SIG-M5 (cell line): ENCODE results near the gene AKAP12.

Source experiments
- DNase-seq: peaks from one replicate; lab custom pipeline; 2025; lab: John Stamatoyannopoulos, UW

AKAP12 gene, protein sequence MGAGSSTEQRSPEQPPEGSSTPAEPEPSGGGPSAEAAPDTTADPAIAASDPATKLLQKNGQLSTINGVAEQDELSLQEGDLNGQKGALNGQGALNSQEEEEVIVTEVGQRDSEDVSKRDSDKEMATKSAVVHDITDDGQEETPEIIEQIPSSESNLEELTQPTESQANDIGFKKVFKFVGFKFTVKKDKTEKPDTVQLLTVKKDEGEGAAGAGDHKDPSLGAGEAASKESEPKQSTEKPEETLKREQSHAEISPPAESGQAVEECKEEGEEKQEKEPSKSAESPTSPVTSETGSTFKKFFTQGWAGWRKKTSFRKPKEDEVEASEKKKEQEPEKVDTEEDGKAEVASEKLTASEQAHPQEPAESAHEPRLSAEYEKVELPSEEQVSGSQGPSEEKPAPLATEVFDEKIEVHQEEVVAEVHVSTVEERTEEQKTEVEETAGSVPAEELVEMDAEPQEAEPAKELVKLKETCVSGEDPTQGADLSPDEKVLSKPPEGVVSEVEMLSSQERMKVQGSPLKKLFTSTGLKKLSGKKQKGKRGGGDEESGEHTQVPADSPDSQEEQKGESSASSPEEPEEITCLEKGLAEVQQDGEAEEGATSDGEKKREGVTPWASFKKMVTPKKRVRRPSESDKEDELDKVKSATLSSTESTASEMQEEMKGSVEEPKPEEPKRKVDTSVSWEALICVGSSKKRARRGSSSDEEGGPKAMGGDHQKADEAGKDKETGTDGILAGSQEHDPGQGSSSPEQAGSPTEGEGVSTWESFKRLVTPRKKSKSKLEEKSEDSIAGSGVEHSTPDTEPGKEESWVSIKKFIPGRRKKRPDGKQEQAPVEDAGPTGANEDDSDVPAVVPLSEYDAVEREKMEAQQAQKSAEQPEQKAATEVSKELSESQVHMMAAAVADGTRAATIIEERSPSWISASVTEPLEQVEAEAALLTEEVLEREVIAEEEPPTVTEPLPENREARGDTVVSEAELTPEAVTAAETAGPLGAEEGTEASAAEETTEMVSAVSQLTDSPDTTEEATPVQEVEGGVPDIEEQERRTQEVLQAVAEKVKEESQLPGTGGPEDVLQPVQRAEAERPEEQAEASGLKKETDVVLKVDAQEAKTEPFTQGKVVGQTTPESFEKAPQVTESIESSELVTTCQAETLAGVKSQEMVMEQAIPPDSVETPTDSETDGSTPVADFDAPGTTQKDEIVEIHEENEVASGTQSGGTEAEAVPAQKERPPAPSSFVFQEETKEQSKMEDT (N-terminal part only)

DNA sequence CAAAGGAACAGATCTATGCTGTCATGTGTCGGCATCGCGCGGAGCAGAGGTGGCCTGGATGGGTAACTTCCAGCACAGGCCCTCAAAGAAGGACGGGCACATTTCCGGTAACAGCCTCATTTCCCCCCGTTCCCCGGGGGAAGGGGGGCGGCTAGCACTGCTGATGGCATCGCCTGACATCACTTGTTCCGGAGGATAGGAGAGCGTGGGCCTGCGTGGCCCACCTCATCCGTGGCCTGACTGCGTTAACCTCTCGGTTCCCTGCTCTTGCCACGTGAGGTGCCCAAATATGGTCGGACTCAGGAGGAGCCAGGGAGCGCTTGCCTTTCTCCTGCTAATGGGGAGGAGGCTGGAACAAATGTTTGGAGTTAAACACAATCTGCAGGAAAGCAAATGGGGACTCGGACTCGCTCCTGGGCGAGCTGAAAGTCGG lies at the start of gene AKAP12:
Gene AKAP12, plus strand, starts transcription at position 365 of the 433 bp plus-strand sequence. CDS start 596 bp downstream, outside the sequence.
- DNase-seq, result no peak

- DNase-seq, result no peak
Observed at GRCh38 chr6:151191527-151191926, 48.2 kb upstream of the AKAP12 start.

DNA sequence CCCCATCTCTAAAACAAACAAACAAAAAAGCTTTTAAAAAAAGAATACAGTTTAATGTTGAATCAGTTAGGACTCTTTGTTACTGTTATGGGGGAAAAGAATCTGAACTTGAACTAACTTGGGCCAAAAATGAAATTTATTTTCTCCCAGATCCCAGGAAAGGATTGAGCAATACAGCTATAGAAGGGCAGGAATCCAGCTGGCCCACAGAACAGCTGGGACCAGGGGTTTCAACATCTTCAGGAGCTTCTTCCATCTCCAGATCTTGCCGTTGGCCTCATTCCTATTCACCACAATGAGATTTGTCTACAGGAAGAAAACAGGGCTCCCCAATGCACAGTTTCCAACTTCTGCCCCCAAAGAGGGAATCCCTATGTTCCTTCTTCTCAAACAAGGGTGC lies 43.2 kb upstream of the AKAP12 start:
- DNase-seq, result no peak

DNA sequence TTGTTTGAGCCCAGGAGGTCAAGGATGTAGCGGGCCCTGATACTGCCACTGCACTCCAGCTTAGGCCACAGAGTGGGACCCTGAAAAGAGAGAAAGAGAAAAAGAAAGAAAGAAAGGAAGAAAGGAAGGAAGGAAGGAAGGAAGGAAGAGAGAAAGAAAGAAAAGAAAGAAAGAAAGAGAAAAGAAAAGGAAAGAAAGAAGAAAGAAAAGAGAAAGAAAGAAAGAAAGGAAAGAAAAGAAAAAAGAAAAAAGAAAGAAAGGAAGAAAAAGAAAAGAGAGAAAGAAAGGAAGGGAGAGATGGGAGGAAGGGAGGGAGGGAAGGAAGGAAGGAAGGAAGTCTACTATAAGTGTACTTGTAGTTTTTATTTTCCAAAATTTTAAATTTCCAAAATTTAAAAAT lies 42.2 kb upstream of the AKAP12 start:
- DNase-seq, result no peak

DNA sequence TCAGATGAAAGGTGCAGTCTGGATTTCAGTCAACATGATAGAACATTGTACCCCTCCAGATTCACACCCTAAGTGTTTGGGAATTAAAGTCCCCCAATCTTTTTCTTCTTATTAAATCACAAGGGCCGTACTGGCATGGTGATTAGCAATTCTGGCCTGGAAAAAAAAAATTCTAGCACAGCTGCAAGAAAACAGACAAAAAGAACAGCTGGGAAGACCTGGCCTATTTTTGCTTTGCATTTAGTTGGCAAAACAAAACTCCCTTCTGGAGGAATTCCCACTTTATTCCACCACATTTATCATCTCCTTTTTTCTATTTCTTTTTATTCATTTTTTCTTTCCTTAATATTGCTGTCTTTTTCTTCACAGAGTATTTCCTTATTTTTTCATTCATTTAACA lies 39.8 kb upstream of the AKAP12 start:
- no peak for DNase-seq

GRCh38 chr6:151205721-151206600 lies 33.8 kb upstream of the AKAP12 start:
- no peak for DNase-seq

GRCh38 chr6:151207674-151208073 lies 32.1 kb upstream of the AKAP12 start:
- DNase-seq, result no peak

GRCh38 chr6:151209071-151209831 lies 30.5 kb upstream of the AKAP12 start:
- no peak for DNase-seq

- no peak for DNase-seq
Observed at GRCh38 chr6:151211075-151211474, 28.7 kb upstream of the AKAP12 start.

DNA sequence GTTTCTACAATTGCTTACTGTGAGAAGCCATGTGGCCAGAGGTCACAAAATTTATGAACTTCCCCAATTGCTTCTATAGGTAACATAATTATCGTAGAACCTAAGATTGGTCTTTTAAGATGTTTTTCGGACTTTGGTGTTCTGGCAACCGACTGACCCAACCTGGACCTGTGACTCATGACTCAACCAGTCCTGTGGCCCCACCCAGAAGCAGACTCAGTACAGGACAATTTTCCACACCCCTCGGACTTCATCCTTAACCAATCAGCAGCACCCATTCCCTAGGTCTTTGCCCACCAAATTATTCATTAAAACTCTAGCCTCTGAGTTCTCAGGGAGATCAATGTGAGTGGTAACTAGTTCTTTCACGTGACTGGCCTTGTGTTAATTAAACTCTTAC lies 26.4 kb upstream of the AKAP12 start:
- no peak for DNase-seq

DNA sequence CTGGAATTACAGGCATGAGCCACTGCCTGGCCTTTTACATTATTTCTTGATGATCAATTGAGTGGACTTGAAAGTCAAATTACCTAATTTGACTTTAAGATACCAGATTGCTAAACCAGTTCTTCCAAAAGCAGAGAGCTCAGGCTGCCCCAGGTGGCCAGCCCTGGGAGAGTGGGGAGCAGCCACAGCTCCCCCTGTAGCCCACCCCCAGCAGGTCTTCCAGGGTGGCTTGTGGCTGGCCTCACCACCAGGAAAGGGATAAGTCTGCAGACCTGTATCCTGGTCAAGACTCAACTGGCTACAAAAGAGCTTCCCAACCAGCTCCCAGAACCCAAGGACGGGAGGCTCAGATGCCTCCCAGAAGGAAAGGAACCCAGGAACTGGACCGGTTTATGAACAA lies 23.8 kb upstream of the AKAP12 start:
- no peak for DNase-seq

GRCh38 chr6:151216804-151217203 lies 23.0 kb upstream of the AKAP12 start:
- DNase-seq, result no peak

GRCh38 chr6:151219192-151219591 lies 20.6 kb upstream of the AKAP12 start:
- DNase-seq, result no peak

DNA sequence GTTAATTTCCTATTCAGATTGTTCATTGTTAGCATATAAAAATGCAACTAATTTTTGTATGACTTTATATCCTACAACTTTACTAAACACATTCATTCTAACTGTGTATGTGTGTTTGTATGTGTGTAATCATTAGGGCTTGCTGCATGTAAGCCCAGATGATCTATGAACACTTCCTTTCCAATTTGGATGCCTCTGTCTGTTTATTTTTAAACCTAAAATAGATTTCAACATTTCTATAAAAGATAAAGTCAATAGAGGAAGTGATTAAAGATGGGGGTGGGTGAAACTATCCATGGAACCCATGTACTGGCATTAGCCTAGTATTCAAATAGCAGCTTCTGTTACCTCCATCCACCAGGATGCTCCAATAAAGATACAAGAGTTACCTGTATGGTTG lies 15.7 kb upstream of the AKAP12 start:
- DNase-seq, result no peak

DNA sequence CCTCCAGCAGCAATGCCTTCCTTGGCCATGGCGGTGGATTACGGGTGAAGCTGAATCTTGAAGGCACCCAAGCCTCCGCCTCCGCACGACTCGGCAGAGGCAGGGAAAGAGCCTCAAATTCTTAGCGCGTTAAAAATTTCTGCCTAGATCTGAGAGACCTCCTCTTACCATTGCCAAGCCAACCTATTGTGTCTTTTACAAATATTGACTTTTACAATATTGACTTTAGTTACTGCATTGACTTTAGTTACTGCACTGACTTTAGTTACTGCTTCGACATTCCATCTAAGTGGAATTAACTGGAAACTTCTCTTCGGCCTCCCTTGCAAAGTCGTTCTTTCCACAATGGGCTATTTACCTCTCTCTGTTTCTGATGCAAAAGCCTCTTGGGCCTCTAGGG lies 13.8 kb upstream of the AKAP12 start:
- no peak for DNase-seq

- no peak for DNase-seq
Observed at GRCh38 chr6:151228788-151229400, 10.9 kb upstream of the AKAP12 start.

- no peak for DNase-seq
Observed at GRCh38 chr6:151229401-151230276, 10.1 kb upstream of the AKAP12 start.

GRCh38 chr6:151230277-151230577 lies 9.5 kb upstream of the AKAP12 start:
- no peak for DNase-seq

DNA sequence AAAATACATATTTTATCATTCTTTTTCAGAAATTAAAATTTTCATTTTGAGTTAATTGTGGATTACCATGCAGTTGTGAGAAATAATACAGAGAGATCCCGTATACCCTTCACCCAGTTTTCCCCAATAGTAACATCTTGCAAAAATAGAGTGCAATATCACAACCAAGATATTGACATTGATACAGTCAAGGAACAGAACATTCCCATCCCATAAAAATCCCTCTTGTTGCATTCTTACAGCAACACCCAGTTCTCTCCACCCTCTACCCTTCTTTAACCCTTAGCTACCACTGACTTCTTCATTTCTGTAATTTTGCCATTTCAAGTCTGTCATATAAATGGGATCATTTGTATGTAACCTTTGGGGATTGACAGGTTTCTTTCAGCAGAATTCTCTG lies 6.9 kb upstream of the AKAP12 start:
- no peak for DNase-seq
